Fibroblast of gingiva (primary cell): ENCODE measurements around the gene B4GALT5.
"Not testable (repeated sequence)": the region's sequence is repeated elsewhere in the genome, so short reads cannot be mapped to it uniquely, and the experiment has no call there.

Experiments
- DNase-seq: peaks from one replicate; pipeline ENCODE4 v3.0.0-alpha.2; 2011; ENCODE audit warnings: low read depth

The B4GALT5 gene

DNA sequence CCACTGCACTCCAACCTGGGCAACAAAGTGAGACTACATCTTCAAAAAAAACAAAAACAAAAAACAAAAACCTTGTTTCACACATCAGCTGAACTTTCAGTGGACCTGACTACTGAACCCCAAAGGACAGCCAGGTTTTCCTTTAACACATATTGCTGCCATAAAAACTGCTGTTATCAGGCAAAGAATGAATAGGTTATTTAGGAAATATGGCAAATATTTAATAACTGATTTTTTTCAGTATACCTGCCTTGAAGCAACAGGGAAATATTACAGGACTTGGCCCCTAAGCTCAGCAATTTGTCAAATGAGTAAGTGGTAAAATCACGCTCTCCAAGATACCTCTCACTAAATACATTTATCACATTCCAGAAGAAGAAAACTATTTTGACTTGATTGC, 34.0 kb downstream of the B4GALT5 start:
- DNase-seq = no peak

DNA sequence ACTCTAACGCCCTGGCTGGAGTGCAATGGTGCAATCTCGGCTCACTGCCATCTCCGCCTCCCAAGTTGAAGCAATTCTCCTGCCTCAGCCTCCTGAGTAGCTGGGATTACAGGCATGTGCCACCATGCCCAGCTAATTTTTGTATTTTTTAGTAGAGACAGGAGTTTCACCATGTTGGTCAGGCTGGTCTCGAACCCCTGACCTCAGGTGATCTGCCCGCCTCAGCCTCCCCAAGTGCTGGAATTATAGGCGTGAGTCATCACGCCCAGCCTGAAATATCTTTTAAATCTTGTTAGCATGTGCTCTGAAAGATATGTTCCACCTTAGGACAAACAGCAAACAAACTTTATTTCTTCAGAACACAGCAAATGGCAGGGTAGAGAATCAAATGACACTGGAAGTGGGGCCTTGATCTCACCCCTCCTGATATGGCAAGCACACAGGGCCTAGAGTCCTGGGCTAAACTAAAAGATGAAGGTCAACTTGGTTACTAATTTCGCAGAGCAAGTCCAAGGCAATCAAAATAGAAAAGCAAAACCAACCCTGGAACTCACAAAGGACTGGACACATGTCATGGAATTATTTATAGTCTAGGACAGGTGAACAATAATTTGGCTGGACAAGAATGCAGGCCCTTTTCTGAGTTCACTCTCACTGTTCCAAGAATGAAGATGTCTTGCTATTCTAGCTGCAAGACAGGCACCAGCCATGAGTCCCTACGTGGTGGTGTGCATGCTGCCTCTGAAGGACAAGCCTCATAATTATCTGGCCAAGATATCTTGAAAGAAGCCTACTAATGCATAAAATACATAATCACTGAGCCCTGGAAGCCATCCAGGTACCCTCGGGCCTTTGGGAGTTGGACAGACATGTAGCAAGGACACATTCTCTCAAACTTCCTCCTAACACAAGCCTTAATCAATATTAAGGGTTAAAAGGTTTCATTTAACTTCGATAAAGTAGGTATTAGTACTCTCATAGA, 35.6 kb downstream of the B4GALT5 start:
- DNase-seq = no peak

DNA sequence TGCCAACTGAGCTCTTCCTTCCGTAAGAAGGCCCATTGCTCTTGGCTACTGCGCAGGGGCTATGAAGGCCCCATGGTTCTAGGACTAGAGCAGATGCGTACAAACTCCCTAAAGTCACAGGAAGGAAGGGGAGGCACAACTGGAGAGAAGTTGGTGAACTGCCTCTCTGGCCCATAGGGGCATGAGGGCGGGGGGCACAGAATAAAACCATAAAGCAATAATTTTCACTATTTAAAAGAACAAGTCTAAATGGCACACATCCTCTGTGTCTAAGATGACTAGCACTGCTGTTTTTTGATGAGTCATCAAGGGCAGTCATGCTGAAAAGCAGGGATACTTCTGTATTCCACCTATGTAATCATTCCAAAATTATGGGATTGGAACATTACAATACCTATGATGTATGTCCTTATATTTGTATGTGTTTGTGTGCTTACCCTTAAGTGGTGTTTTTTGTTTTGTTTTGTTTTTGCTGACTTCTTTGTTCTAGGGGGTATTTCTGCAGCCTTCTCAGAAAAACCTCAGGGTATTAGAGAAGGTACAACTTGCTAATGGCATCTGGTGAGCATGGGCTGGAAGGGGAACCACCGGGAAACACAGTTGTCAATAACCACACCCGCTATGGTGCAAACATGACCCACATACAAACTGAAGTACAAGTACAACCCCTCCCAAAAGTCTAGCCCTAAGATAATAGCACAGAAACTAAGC, 36.9 kb downstream of the B4GALT5 start:
- DNase-seq = no peak

DNA sequence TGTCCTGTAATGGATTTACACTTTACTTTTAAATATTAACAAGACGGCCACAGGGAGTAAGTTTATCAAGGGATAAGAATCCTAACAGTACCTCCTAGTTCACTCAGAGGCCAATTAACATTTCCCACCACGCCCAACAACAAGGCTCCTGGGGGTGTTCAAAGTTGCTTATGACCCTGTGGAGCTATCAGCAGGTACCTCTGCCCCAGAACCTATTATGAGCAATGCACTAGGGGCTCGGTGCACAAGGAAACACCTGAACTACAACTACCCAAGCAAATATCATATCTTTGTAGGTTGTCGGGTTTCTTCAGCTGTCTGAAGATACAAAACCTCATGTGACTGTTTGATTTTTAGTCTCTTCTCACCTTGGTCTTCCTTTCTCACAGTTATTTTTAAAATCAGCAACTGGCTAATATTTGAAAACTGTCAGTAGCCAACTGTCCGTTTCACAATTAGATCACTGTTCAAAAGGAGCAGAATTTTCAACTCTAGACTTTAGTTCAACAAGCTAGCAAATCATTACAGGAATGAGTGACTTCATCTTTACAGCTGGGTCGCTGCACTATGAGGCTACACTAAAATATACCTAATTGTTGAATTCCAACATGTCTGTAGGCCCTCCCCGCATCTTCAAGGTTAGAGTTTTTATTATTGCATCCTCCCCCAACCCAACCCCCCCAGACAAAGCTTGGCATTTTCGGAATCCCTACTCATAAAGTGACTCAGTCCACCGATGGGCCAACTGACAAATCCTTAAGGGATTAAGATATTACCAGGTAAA, 38.1 kb downstream of the B4GALT5 start:
- no peak for DNase-seq

DNA sequence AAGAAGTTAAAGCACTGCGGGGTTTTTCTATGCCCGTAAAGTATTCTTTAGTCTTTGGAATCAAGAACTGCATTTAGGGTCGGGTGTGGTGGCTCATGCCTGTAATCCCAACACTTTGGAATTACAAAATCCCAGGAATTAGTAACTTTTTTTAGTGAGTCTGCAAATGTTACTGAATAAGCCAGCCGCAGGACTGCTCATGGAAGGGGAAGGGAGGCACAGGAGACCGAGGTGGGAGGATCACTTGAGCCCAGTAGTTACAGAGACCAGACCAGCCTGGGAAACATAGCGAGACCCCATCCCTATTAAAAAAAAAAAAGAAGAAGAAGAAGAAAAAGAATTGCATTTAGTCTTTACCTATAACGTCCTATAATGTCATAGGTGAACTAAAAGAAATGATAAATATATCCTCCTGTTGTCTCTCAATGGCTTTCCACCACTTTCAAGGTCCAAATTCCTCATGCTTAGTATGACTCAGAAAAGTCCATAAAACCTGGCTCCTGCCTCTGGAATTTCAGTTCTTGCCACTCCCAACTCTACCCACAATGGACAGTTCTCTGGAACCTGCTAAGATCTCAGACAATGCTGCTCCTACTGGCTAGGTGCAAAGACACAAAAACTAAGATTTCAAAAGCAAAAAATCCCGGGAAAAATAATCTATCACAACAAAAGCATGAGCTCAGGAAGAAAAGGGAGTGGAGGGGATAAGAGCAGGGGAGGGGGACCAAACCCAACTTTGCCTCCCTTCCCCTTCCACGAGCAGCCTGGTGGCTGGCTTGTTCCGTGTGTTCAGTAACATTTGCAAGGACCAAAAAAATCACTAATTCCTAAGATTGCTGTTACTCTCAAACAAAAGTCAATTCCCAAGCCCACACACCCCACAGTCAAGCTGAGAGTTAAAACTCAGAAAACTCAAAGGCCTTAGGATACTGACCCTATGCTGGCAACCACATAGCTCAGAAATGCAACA, 39.0 kb downstream of the B4GALT5 start:
- DNase-seq = no peak

DNA sequence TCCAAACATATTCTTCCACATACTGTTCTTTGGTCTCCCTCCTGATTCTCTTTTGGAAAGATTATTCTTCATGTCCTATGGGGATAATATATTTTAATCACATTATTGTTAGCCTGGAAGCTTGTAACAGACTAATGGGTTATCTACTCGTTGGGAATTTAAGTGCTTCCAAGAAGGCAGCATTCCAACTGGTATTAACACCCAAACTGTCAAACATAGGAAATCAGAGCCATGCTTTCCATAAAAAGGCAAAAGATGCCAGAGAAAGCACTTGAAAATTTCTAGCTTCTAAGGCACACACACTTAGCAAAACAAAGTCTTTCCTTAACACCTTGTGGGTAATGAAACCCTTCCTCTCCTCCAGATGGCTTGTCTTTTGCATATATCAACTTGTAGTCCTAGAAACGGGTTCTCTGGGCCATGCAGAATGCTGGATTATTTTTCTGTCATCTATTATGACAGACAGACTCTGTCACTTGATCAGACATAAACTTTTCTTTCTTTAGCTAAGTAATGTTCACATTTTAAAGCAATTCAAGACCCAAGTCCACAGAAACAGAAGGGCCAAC, 41.5 kb downstream of the B4GALT5 start:
- DNase-seq = no peak

DNA sequence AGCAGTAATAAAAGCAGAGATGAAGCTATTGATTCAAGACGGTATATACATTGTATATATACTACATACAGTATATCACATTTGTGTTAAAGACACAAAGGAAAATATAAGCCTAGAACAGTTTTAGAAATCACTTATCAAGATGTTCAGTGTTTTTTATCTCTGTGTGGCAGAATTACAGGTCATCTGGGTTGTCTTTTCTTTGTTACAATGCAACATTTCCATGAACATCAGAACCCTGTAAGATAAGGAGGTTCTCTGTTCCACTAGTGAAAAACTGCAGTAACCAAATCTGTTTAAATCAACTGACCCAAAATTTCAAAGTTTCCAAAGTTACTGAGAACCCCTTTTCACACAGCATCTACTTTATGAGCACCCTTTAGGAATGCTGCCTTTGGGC, 42.2 kb downstream of the B4GALT5 start:
- no peak for DNase-seq

DNA sequence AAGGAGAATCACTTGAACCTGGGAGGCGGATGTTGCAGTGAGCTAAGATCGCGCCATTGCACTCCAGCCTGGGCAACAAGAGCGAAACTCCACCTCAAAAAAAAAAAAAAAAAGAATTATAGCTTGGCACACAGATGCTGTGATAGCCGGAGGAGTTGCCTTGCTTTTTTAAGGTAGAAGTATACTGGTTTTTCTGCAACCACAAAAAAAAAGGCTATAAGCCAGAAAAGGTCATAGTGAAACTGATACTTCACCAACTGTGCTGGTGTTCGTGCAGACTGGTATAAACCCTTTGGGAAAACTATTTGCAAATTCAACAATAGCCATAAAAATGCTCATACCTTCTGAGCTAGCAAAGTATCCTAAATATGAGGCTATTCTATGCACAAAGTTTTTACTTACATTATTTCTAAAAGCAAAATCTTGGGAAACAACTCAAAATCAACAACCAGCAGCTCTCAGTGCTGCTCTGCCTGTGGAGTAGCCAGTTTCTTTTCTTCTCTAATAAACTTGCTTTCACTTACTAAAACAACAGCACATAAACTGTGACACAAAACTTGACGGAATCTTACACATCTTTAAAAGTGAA, 44.0 kb downstream of the B4GALT5 start:
- peak; percentile 64 for DNase-seq

DNA sequence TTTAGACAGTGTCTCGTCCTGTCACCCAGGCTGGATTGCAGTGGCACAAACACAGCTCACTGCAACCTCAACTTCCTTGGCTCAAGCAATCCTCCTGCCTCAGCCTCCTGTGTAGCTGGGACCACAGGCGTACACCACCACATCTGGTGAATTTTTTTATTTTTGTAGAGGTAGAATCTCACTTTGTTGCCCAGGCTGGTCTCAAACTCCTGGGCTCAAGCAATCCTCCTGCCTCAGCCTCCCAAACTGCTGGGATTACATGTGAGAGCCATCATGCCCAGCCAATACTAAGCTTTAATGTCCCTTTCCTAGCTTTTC, 44.8 kb downstream of the B4GALT5 start:
- DNase-seq = not testable (repeated sequence)

DNA sequence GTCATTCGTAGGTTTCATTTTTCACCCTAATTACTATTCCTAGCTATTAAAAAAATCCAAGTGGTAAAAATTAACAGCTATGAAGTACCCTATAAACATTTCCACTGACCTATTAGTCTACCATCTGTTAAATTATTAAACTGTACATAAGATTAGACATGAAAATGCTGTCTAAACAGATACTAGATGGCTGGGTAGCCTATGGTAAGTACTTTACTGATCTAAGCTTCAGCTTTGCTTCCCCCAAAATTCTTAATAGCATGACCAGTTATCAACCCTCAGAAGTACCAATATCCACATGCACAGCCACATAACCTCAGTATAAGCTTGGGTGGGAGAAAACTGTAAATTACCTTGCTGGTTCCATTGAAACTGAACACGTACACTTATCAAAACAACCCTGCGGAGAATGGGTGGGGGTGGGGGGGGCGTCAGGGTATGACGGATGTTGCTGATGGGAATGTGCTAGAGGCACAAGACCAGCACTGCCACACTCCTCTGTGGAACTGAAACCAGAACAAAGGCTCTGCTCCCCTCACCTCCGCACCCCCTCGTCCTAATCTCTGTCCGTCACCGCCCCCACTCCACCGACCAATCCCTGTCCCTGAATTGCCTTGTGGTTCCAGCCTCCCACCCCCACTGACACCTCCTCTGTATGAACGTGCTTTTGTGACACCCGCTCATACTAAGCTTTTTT, 45.3 kb downstream of the B4GALT5 start:
- DNase-seq = no peak

DNA sequence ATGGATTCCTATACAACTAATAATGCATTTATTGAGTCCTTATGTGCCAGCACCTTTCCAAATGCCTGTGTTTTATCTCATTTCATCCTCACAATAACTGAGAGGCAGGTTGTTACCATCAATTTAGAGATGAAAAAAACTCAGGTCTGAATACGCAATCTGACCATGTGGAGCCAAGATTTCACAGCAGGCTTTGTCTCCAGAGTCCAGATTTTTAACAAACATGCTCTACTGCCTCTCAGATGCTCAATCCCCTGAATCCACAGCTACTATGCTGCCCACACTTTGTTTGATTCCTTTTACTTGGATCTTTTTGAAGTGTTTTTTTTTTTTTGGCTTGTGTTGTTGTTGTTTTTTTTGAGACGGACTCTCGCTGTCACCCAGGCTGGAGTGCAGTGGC, 46.8 kb downstream of the B4GALT5 start:
- DNase-seq = no peak

DNA sequence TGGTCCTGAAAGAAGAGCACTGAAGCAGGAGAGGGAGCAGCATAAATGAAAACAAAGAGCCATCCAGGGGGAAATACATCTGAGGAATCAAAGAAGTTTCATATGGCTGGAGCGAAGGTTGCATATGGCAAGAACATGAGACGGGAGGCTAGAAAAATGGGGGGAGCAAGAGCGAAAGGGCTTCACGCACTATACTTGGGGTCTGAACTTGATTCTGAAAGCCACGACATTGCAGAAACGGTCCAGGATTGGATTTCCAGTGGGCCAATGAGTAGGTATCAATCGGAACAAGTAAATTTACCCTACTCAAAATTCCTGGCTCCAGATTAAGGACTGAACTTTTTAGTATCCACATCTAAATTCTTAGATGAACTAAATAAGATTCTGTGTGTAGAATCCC, 47.9 kb downstream of the B4GALT5 start:
- no peak for DNase-seq

DNA sequence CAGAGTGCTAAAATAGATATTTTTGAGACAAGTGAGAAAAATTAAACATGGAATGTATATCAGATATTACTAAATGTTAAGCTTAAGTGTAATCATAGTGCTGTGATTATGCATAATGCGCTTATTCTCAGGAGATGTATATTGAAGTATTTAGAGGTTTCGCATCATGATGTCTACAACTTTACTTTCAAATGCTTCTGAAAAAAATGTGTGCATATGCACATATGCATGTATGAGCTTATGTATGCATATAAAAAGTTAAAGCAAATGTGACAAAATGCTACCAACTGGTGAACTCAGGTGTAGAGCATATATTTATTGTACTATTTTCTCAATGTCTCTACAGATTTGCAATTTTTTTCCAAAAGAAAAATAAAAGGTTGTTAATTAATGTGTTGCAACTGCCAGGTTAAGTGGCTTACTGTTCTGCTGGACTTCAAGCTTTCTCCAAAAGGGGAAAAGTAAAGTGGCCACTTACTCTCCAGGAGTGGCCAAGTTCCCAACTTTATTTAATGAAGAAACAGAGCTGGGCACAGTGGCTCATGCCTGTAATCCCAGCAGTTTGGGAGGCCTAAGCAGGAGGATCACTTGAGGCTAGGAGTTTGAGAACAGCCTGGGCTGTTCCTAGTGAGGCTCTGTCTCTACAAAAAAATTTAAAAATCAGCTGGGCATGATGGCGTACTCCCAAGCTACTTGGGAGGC, 48.9 kb downstream of the B4GALT5 start:
- no peak for DNase-seq

DNA sequence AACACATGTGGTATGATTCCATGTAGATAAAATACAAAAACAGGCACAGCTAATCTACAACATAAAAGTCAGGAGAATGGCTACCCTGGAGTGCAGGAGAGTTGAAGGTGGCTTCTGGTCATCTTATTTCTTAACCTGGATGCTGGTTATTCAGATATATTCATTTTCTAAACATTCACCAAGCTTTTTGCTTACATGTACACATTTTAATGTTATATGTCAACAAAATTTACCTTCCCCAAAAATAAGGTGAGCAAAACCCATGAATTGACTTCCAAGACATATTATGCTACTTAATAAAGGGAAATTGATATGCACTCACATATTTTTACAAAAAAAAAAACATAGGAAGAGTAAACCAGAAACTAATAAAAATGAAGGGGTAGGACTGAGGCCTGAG, 50.6 kb downstream of the B4GALT5 start:
- no peak for DNase-seq

DNA sequence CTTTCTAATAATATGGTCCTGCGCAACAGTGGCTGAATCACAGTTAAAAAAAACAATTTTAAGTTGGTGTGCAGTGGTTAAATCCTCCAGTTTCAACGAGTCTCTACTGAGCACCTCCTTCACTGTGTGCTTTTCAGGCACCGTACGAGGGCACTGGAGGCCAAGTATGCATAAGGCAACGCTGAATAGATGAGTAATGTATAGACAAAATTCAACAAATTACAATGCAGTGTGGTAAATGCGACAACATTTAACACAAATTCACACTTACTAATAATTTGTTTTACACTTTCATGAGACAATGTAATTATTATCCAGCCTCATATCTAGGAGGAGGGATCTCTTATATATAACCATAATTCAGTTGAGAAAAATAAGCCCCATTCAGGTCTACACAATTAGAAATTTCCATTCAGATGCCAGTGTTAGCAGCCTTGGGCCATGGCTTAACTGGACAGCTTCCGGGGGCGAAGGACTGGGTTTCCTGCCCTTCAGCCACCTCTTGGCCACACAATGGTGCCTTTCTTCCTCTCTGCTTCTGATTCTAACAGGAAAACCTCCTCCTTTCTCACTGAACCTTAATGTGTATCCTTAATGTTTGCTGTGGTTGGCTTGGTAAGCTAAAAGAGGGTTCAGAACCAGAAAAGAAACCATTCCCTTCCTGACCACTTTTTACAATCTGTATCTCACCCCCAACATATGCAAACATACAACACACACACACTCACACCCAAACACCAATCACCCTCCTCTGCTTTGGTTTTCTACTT, 51.9 kb downstream of the B4GALT5 start:
- no peak for DNase-seq

DNA sequence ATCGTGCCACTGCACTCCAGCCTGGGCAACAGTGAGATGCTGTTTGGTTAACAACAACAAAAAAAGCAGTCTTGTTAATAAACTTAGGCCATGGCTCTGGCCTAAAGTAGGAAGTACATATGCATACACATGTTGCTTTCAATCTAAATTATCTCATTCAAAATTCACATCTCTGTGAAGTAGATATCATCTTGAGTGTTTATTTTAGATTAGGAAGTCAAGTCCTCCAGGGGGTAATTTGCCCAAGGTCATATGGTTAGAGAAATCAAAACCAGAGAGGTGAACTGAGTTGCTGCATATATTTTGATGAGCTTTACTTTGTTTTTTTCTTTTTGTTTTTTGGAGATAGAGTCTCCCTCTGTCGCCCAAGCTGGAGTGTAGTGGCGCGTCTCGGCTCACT, 52.8 kb downstream of the B4GALT5 start:
- DNase-seq = no peak

DNA sequence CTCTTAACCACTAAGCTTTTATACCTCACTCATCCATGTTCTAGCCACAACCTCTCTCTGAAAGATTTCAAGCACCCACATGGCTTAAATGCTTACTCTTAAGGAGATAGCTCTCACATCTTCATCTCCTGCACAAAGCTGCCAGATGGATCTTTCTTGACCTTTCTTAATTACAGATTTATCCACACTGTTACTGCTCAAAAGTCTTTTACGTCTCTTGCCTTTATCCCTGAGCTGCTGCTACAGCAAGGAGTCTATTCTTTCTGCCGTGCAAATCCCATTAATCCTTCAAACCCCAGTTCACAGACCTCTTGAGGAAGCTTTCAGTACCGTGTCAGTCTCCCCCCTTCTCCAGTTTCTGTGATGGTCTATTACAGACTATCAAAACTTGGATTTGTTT, 54.6 kb downstream of the B4GALT5 start:
- DNase-seq = no peak

DNA sequence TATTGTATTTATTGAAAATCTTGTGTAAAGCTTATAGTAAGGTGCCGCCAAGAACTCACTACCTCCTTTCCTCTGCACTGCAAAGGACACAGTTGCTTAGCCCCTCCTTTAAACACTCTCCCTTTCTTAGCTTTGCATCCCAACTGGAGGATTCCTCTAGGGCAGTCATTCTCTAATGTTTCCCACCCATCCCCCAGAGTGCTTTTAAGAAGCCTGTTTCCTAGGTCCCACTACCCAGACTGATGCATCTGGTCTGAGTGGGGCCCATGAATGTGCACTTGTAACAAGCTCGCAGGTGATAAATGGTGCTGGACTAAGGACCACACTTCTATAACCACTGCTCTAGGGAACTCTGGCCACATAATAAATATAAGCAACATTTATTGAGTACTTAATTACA, 55.2 kb downstream of the B4GALT5 start:
- DNase-seq = no peak
